ENCODE data around the gene UGT3A2. TPM values are rescaled to one million over a fixed set of nuclear protein-coding genes. Genes with fewer than 3 reads are reported as not detected.

The UGT3A2 gene, protein sequence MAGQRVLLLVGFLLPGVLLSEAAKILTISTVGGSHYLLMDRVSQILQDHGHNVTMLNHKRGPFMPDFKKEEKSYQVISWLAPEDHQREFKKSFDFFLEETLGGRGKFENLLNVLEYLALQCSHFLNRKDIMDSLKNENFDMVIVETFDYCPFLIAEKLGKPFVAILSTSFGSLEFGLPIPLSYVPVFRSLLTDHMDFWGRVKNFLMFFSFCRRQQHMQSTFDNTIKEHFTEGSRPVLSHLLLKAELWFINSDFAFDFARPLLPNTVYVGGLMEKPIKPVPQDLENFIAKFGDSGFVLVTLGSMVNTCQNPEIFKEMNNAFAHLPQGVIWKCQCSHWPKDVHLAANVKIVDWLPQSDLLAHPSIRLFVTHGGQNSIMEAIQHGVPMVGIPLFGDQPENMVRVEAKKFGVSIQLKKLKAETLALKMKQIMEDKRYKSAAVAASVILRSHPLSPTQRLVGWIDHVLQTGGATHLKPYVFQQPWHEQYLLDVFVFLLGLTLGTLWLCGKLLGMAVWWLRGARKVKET
- total RNA-seq (6.8 TPM), polyA plus RNA-seq (0.30 TPM)
- long read RNA-seq, donor 1, partial matches to known transcripts = 0 of 1 reads
- long read RNA-seq, donor 1, other reads (novel, unspliced or antisense) = 0 of 1 reads
- long read RNA-seq, donor 2 = 0 reads
- long read RNA-seq, donor 3, partial matches to known transcripts = 0 of 5 reads
- long read RNA-seq, donor 3, other reads (novel, unspliced or antisense) = 0 of 5 reads
- long read RNA-seq, donor 4, partial matches to known transcripts = 0 of 2 reads
- long read RNA-seq, donor 4, other reads (novel, unspliced or antisense) = 0 of 2 reads
- long read RNA-seq, donor 5, partial matches to known transcripts = 0 of 3 reads
- long read RNA-seq, donor 5, other reads (novel, unspliced or antisense) = 0 of 3 reads
- long read RNA-seq, donor 6, partial matches to known transcripts = 8 of 9 reads
- long read RNA-seq, donor 6, other reads (novel, unspliced or antisense) = 0 of 9 reads
- long read RNA-seq, donor 7, partial matches to known transcripts = 6 of 8 reads
- long read RNA-seq, donor 7, other reads (novel, unspliced or antisense) = 0 of 8 reads
- long read RNA-seq, donor 8 = 0 reads
- long read RNA-seq, donor 9, partial matches to known transcripts = 0 of 4 reads
- long read RNA-seq, donor 9, other reads (novel, unspliced or antisense) = 0 of 4 reads
- long read RNA-seq, donor 10 = 0 reads

DNA sequence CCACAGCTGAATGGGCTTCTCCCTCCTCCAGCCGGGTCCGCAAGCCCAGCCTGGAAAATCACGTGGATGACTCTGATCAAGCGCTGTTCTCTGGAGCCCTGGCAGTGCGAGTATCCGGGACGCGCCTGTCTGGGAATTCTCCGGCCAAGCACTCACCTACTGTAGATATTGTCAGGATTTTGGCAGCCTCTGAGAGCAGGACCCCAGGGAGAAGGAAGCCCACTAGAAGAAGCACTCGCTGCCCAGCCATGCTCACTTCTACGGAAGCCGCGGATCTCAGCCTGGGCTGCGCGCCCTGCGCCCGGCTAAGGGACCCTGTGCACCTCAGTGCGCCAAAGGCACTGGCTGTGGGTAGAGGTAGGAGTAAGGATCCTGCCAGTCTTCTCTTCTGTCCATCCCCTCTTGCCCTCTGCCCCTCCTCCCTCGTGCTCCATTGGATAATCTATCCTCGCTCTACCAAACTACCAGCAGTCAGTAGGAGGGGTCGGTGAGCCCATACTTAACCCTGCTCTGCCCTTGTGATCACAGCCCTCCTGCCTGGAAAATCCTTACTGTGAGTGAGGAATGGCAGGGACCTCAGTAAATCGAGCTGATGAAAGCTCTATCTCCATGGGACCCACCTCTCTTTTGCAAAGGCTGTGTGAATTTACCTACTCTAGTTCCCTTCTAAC is at the start of gene UGT3A2:
TSS of gene UGT3A2 (minus strand) at position 343 of the 671 bp plus-strand sequence. CDS start at position 250, 93 bp downstream.
- peaks cover 0 to 8% of the 10 kb centered on the region in 2 donors for H3K27me3 ChIP-seq (ENCODE audit: control insufficient read depth in 2 of 2, insufficient read depth in 1 of 2, low read length in 1 of 2)
- peaks cover 0 to 1% of the 10 kb centered on the region in 2 donors for H3K9me3 ChIP-seq (ENCODE audit: control insufficient read depth in 2 of 2, insufficient read depth in 1 of 2, low read length in 1 of 2)
- H3K4me1 ChIP-seq (ENCODE audit: control insufficient read depth in 2 of 2, insufficient read depth in 2 of 2, low read length in 2 of 2) = peaks cover 2 to 39% of the 10 kb centered on the region in 2 donors
- 3% methylated on average over 22 of the region's 22 CpGs for WGBS
- H3K27ac ChIP-seq (ENCODE audit: low read depth in 1 of 2, low read length in 1 of 2) = peak within 1 kb of the TSS in 1 of 2 donors; percentile 33
- H3K36me3 ChIP-seq (ENCODE audit: control insufficient read depth in 2 of 2, insufficient read depth in 2 of 2, low read length in 1 of 2) = no peaks in the 10 kb centered on the region
- peak in 2 of 9 donors; percentile 44 to 61 for DNase-seq (ENCODE audit: low read depth in 6 of 9, low spot score in 9 of 9)
- H3K4me3 ChIP-seq (ENCODE audit: low read length in 2 of 2) = peak within 1 kb of the TSS; percentile 52 to 59

DNA sequence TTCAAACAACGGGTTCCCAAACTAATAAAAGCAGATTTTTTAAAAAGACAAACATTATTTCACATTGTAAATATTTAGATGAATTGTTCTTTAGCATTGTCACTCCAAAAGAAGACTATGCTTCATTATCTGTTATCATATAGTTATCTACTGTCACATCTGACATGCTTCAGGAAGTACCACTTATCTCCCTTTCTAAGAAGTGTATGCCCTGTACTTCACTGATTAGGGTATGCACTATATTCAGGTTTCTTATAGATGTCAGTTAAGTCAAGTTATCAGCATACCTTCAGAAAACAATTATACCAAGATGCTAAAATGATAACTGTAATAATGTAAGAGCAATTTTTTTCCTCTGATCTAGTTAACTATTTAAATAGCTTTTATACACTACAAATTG is 44.6 kb upstream of the UGT3A2 start:
- Histone ChIP-seq H3K36me3 (ENCODE audit: control insufficient read depth in 2 of 2, insufficient read depth in 2 of 2, low read length in 1 of 2) (peaks cover 10 to 31% of the 10 kb centered on the region in 2 donors), H3K9me3 (ENCODE audit: control insufficient read depth in 2 of 2, insufficient read depth in 1 of 2, low read length in 1 of 2) (no peaks in the 10 kb centered on the region), H3K4me1 (ENCODE audit: control insufficient read depth in 2 of 2, insufficient read depth in 2 of 2, low read length in 2 of 2) (no peaks in the 10 kb centered on the region), H3K27ac (ENCODE audit: low read depth in 1 of 2, low read length in 1 of 2) (no peak overlapping the region), H3K4me3 (ENCODE audit: low read length in 2 of 2) (no peak overlapping the region), H3K27me3 (ENCODE audit: control insufficient read depth in 2 of 2, insufficient read depth in 1 of 2, low read length in 1 of 2) (no peaks in the 10 kb centered on the region)
- no peak for DNase-seq (ENCODE audit: low read depth in 6 of 9, low spot score in 9 of 9)
- WGBS = 99% methylated on average over 1 of the region's 1 CpG

DNA sequence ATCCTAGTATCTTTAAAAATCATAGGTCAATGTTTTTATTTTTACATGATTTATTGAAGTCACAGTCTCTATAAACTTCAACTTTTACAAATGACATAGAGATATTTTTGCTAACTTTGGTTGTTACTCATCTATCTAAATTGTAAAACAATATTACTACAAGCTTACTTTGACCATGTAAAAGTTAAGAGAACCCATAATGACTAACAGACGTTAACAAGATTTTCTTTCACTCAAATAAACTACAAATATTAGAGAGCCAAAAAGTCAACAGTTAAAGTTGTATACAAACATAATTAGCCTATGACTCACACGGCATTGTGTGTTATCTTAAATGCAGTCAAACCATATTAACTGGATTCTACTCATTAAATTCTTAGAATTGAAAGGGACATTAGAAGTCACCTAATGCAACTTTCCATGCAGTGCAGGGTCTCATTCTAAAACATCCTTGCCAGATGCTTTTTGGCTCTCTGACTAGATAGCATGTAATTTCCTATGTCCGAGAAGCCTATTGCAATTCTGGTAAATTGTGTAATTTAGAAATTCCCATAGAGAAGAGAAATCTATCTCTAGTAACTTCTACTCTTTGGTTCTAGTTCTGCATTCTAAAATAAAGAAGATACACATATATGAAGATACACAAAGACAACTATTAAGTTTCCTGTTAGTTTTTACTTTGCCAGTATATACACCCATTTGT is 42.2 kb upstream of the UGT3A2 start:
- no peak for DNase-seq (ENCODE audit: low read depth in 6 of 9, low spot score in 9 of 9)
- 95% methylated on average over 3 of the region's 3 CpGs for WGBS
- H3K36me3 ChIP-seq (ENCODE audit: control insufficient read depth in 2 of 2, insufficient read depth in 2 of 2, low read length in 1 of 2) = peaks cover 10 to 26% of the 10 kb centered on the region in 2 donors

DNA sequence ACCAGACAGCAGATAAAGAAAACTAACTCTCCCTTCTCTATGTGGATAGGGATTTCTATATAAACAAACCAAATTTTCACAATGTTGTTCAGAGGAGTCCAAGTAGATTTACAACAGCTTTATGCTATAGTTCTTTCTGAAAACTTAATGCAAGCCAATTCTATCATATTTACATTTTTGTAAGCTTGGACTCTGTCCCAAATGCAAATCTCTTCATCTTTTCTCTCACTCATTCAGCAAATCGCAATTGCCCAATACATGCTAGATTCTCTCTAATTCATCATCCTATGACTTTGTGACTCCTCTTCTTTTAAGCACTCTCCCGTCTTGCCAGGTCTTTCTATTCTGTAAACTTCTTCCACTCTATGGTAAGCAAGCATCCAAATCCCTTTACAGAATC is 39.1 kb upstream of the UGT3A2 start:
- H3K36me3 ChIP-seq (ENCODE audit: control insufficient read depth in 2 of 2, insufficient read depth in 2 of 2, low read length in 1 of 2) = peaks cover 6 to 22% of the 10 kb centered on the region in 2 donors

More for the DNA sequence above, 42.2 kb upstream of the UGT3A2 start:
- no peaks in the 10 kb centered on the region for H3K9me3 ChIP-seq (ENCODE audit: control insufficient read depth in 2 of 2, insufficient read depth in 1 of 2, low read length in 1 of 2)
- H3K4me3 ChIP-seq (ENCODE audit: low read length in 2 of 2) = no peak overlapping the region
- H3K27ac ChIP-seq (ENCODE audit: low read depth in 1 of 2, low read length in 1 of 2) = no peak overlapping the region
- no peaks in the 10 kb centered on the region for H3K4me1 ChIP-seq (ENCODE audit: control insufficient read depth in 2 of 2, insufficient read depth in 2 of 2, low read length in 2 of 2)
- H3K27me3 ChIP-seq (ENCODE audit: control insufficient read depth in 2 of 2, insufficient read depth in 1 of 2, low read length in 1 of 2) = no peaks in the 10 kb centered on the region

DNA sequence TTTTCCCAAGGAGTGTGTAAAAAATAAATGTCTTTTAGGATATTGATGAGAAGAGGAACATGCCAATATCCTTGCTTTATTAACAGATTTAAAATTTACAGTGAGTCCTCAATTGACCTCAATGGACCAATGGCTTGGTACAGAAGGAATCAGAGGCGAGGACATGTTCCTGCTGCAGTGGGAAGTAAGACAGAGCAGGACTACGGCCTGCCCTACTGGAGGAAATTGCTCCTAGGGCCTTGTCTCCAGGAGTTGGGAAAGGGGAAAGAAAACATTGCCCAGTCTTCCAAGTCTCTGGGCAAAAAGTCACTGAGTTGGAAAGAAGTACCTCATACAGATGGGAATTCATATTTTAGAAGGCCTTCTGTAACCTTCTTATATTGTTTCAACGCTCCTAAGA is 33.1 kb upstream of the UGT3A2 start:
- WGBS = over 99% methylated on average over 3 of the region's 3 CpGs
- H3K27ac ChIP-seq (ENCODE audit: low read depth in 1 of 2, low read length in 1 of 2) = no peak overlapping the region

More for the DNA sequence above, 39.1 kb upstream of the UGT3A2 start:
- whole genome bisulfite sequencing = over 99% methylated on average over 2 of the region's 2 CpGs
- Histone ChIP-seq H3K27me3 (ENCODE audit: control insufficient read depth in 2 of 2, insufficient read depth in 1 of 2, low read length in 1 of 2) (no peaks in the 10 kb centered on the region), H3K27ac (ENCODE audit: low read depth in 1 of 2, low read length in 1 of 2) (no peak overlapping the region), H3K4me3 (ENCODE audit: low read length in 2 of 2) (no peak overlapping the region), H3K9me3 (ENCODE audit: control insufficient read depth in 2 of 2, insufficient read depth in 1 of 2, low read length in 1 of 2) (no peaks in the 10 kb centered on the region), H3K4me1 (ENCODE audit: control insufficient read depth in 2 of 2, insufficient read depth in 2 of 2, low read length in 2 of 2) (no peaks in the 10 kb centered on the region)
- no peak for DNase-seq (ENCODE audit: low read depth in 6 of 9, low spot score in 9 of 9)

DNA sequence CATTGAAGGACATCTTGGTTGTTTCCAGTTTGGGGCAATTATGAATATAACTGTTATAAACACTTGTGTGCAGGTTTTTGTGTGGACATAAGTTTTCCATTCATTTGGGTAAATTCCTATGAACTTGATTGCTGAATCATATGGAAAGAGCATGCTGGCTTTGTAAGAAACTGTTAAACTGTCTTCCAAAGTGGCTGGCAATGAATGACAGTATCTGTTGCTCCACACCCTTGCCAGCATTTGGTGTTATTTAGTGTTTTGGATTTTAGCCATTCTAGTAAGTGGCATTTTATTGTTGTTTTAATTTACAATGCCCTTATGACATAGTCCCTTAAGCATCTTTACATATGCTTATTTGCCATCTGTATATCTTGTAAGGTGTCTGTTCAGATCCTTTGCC is 29.8 kb upstream of the UGT3A2 start:
- Histone ChIP-seq H3K27ac (ENCODE audit: low read depth in 1 of 2, low read length in 1 of 2) (no peak overlapping the region), H3K9me3 (ENCODE audit: control insufficient read depth in 2 of 2, insufficient read depth in 1 of 2, low read length in 1 of 2) (no peaks in the 10 kb centered on the region), H3K27me3 (ENCODE audit: control insufficient read depth in 2 of 2, insufficient read depth in 1 of 2, low read length in 1 of 2) (no peaks in the 10 kb centered on the region), H3K4me1 (ENCODE audit: control insufficient read depth in 2 of 2, insufficient read depth in 2 of 2, low read length in 2 of 2) (no peaks in the 10 kb centered on the region), H3K4me3 (ENCODE audit: low read length in 2 of 2) (no peak overlapping the region), H3K36me3 (ENCODE audit: control insufficient read depth in 2 of 2, insufficient read depth in 2 of 2, low read length in 1 of 2) (no peaks in the 10 kb centered on the region)
- DNase-seq (ENCODE audit: low read depth in 6 of 9, low spot score in 9 of 9) = no peak

More for the DNA sequence above, 33.1 kb upstream of the UGT3A2 start:
- Histone ChIP-seq H3K9me3 (ENCODE audit: control insufficient read depth in 2 of 2, insufficient read depth in 1 of 2, low read length in 1 of 2) (no peaks in the 10 kb centered on the region), H3K4me3 (ENCODE audit: low read length in 2 of 2) (no peak overlapping the region), H3K36me3 (ENCODE audit: control insufficient read depth in 2 of 2, insufficient read depth in 2 of 2, low read length in 1 of 2) (peaks cover 0 to 3% of the 10 kb centered on the region in 2 donors), H3K27me3 (ENCODE audit: control insufficient read depth in 2 of 2, insufficient read depth in 1 of 2, low read length in 1 of 2) (no peaks in the 10 kb centered on the region), H3K4me1 (ENCODE audit: control insufficient read depth in 2 of 2, insufficient read depth in 2 of 2, low read length in 2 of 2) (no peaks in the 10 kb centered on the region)
- no peak for DNase-seq (ENCODE audit: low read depth in 6 of 9, low spot score in 9 of 9)

DNA sequence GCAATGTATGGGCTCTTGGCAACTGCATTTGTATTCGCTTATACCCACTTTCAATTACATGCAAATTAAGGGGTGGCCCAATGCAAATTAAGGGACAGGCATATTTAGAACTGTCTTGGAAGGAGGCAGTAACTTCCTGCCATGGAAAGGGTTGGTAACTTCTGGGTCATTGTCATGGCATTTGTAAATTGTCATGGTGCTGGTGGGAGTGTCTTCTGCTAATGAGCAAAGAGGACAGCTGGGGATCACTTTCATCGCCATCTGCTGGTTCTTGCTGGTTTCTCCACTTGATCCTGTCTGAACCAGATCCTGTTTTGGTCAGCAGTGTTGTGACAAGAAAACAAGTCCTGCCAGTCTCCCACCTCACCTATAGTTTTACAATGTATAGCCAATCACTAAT is 23.3 kb upstream of the UGT3A2 start:
- Histone ChIP-seq H3K36me3 (ENCODE audit: control insufficient read depth in 2 of 2, insufficient read depth in 2 of 2, low read length in 1 of 2) (no peaks in the 10 kb centered on the region), H3K4me1 (ENCODE audit: control insufficient read depth in 2 of 2, insufficient read depth in 2 of 2, low read length in 2 of 2) (no peaks in the 10 kb centered on the region), H3K27ac (ENCODE audit: low read depth in 1 of 2, low read length in 1 of 2) (no peak overlapping the region), H3K27me3 (ENCODE audit: control insufficient read depth in 2 of 2, insufficient read depth in 1 of 2, low read length in 1 of 2) (no peaks in the 10 kb centered on the region), H3K4me3 (ENCODE audit: low read length in 2 of 2) (no peak overlapping the region), H3K9me3 (ENCODE audit: control insufficient read depth in 2 of 2, insufficient read depth in 1 of 2, low read length in 1 of 2) (no peaks in the 10 kb centered on the region)
- WGBS = 79% methylated on average over 2 of the region's 2 CpGs
- DNase-seq (ENCODE audit: low read depth in 6 of 9, low spot score in 9 of 9) = peak in 3 of 9 donors; percentile 24 to 56 (median 41)

DNA sequence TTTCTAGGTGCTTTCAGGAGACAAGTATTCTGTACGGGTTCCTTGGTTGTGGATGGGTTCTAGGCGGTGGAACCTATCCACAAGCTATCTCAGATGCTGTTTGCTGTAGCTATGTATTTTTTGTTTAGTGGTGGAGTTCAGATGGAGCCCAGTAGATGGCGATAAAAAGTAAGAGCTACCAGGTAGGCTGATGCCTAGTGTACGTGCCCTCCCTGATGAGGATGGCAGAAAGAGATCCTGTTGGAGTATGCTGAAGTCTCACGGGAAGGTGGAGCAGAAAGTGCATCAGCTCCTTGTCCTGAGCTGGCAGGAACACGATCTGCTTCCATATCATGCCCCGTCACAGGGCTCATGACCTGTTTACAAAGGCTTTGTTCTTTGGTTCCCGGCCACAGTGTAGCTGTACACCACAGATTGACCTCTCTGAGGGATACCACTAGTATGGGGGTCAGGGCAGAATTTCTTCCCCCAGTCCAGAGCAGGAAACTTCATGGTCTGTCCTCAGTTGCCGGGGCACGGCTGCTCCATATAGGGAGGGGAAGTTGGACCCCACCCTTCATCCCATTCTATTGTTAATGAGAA is 12.6 kb upstream of the UGT3A2 start:
- no peak overlapping the region for H3K27ac ChIP-seq (ENCODE audit: low read depth in 1 of 2, low read length in 1 of 2)
- H3K4me3 ChIP-seq (ENCODE audit: low read length in 2 of 2) = no peak overlapping the region
- whole genome bisulfite sequencing = 42% methylated on average over 10 of the region's 10 CpGs
- H3K27me3 ChIP-seq (ENCODE audit: control insufficient read depth in 2 of 2, insufficient read depth in 1 of 2, low read length in 1 of 2) = no peaks in the 10 kb centered on the region
- peaks cover 0 to 4% of the 10 kb centered on the region in 2 donors for H3K4me1 ChIP-seq (ENCODE audit: control insufficient read depth in 2 of 2, insufficient read depth in 2 of 2, low read length in 2 of 2)
- peak in 7 of 9 donors; percentile 41 to 77 (median 59) for DNase-seq (ENCODE audit: low read depth in 6 of 9, low spot score in 9 of 9)
- no peaks in the 10 kb centered on the region for H3K36me3 ChIP-seq (ENCODE audit: control insufficient read depth in 2 of 2, insufficient read depth in 2 of 2, low read length in 1 of 2)
- H3K9me3 ChIP-seq (ENCODE audit: control insufficient read depth in 2 of 2, insufficient read depth in 1 of 2, low read length in 1 of 2) = no peaks in the 10 kb centered on the region

Measured in thymus (tissue), 14 donors.